K562 (cell line): ENCODE measurements around the gene COL9A3. TPM values are rescaled to one million over a fixed set of nuclear protein-coding genes. Genes with fewer than 3 reads are reported as not detected.

Experiments used
- DNMT1 ChIP-seq: fragments of 450-650 bp; IDR thresholded peaks from 2 replicates; pipeline ENCODE4 v1.6.1; 2016; ENCODE audit warnings: antibody characterized with exemption, mild to moderate bottlenecking
- FOXA3 ChIP-seq, 2 experiments: fragments of 450-650 bp in 1 of 2; sonication (generic) in 1 of 2; formaldehyde crosslinking; IDR thresholded peaks in 1 of 2; conservative IDR thresholded peaks in 1 of 2; 2 replicates each; pipeline versions ENCODE4 v1.4.0 to v1.8.0; 2020 to 2022; ENCODE audit warnings: mild to moderate bottlenecking in 2 of 2, missing genetic modification reagents in 1 of 2
- HSF4 ChIP-seq: fragments of 250-450 bp; sonication (Bioruptor Pico); IDR thresholded peaks from 2 replicates; pipeline ENCODE4 v2.1.2; 2022; ENCODE audit warnings: mild to moderate bottlenecking, moderate library complexity, borderline replicate concordance
- JUNB ChIP-seq: fragments of 450-650 bp; formaldehyde crosslinking; conservative IDR thresholded peaks from 2 replicates; pipeline ENCODE4 v1.4.0; 2020; ENCODE audit warnings: mild to moderate bottlenecking
- MTA3 ChIP-seq: fragments of 450-650 bp; formaldehyde crosslinking; IDR thresholded peaks from 2 replicates; pipeline ENCODE4 v1.6.1; 2017; ENCODE audit warnings: mild to moderate bottlenecking, borderline replicate concordance
- NFATC3 ChIP-seq: fragments of 450-650 bp; IDR thresholded peaks from 2 replicates; pipeline ENCODE4 v1.6.1; 2017; ENCODE audit warnings: mild to moderate bottlenecking
- NR3C1 ChIP-seq: sonication (generic); formaldehyde crosslinking; IDR thresholded peaks from 2 replicates; pipeline ENCODE4 v1.8.1; 2022; ENCODE audit warnings: missing genetic modification reagents
- OTX1 ChIP-seq: fragments of 450-650 bp; formaldehyde crosslinking; IDR thresholded peaks from 2 replicates; pipeline ENCODE4 v1.4.0; 2022; ENCODE audit warnings: mild to moderate bottlenecking
- POLR2A ChIP-seq: fragments of 450-650 bp; conservative IDR thresholded peaks from 2 replicates; pipeline ENCODE4 v1.6.1; 2016
- RFX1 ChIP-seq: fragments of 450-650 bp; IDR thresholded peaks from 2 replicates; pipeline ENCODE4 v1.6.1; 2016; ENCODE audit warnings: mild to moderate bottlenecking, moderate library complexity
- ZNF197 ChIP-seq: fragments of 200-800 bp; sonication (Bioruptor generic); IDR thresholded peaks from 2 replicates; pipeline ENCODE4 v1.6.1; 2016; ENCODE audit warnings: low read depth, missing genetic modification characterization, missing compliant biosample characterization
- ZNF699 ChIP-seq: fragments of 250-450 bp; sonication (Bioruptor Pico); IDR thresholded peaks from 2 replicates; pipeline ENCODE4 v1.8.0; 2021; ENCODE audit warnings: mild to moderate bottlenecking, moderate library complexity; ENCODE audit not compliant: insufficient replicate concordance
- ZNF780A ChIP-seq: fragments of 250-450 bp; sonication (Bioruptor Pico); IDR thresholded peaks from 2 replicates; pipeline ENCODE4 v1.5.0; 2021; ENCODE audit warnings: mild to moderate bottlenecking
- polyA plus RNA-seq, 8 experiments: library from polyadenylated mRNA; depleted of rRNA in 4 of 8; stranded (reverse) in 5 of 8; unstranded in 3 of 8; fragments of >200 nt; fragmentation: Nextera tagmentation in 2 of 8; fragmentation: Illumina TruSeq in 1 of 8; extraction: Ambion mirVana in 2 of 8; extraction: Trizol in 1 of 8; gene quantifications; 2 replicates each; pipeline versions ENCODE4 v1.2.1 to v1.2.3, GENCODE V29; 2011 to 2014; ENCODE audit warnings: inconsistent platforms in 1 of 8, missing spikeins in 1 of 8
- total RNA-seq, 7 experiments: library from RNA; depleted of rRNA in 6 of 7; stranded (reverse); fragments of >200 nt in 6 of 7; fragmentation: Illumina TruSeq in 2 of 7; extraction: Trizol in 2 of 7; gene quantifications; 2 replicates each; pipeline versions ENCODE4 v1.2.1 to v1.2.3, GENCODE V29; 2011 to 2021; ENCODE audit warnings: low replicate concordance in 1 of 7
- TF ChIP-seq, protein P1 (sequence below): fragments of 250-450 bp; sonication (Bioruptor Pico); IDR thresholded peaks from 2 replicates; pipeline ENCODE4 v1.5.0; 2021; ENCODE audit warnings: mild to moderate bottlenecking, moderate library complexity
- TF ChIP-seq, protein P2 (sequence below): fragments of 250-450 bp; sonication (Bioruptor Pico); IDR thresholded peaks from 2 replicates; pipeline ENCODE4 v1.4.0; 2020
- TF ChIP-seq, protein P3 (sequence below): fragments of 450-650 bp; IDR thresholded peaks from 2 replicates; pipeline ENCODE4 v1.6.1; 2018; ENCODE audit not compliant: partially characterized antibody
- TF ChIP-seq, protein P4 (sequence below): IDR thresholded peaks from 2 replicates; pipeline ENCODE4 v1.6.1; 2011; ENCODE audit not compliant: insufficient read length; ENCODE audit errors: extremely low read depth

The COL9A3 gene
- total and polyA plus RNA-seq, 9 of the 15 experiments (the other 6 are each of a cell fraction or from before 2014, with no cell fraction given): 0.14 to 3.6 (median 0.88) TPM; not detected in 1

DNA sequence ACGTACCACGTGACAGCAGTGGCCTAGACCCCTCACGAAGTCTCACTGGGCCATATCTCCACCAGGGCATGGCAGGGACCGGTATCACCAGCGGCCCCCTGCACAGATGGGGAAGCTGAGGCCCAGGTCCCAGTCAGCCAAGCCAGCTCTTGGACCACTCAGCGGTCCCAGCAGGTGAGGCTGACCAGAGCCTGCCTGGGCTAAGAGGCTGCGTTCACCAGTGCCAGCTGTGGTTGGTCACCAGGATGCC, 23.2 kb upstream of the COL9A3 start (continued):
- TF ChIP-seq, protein P1, sequence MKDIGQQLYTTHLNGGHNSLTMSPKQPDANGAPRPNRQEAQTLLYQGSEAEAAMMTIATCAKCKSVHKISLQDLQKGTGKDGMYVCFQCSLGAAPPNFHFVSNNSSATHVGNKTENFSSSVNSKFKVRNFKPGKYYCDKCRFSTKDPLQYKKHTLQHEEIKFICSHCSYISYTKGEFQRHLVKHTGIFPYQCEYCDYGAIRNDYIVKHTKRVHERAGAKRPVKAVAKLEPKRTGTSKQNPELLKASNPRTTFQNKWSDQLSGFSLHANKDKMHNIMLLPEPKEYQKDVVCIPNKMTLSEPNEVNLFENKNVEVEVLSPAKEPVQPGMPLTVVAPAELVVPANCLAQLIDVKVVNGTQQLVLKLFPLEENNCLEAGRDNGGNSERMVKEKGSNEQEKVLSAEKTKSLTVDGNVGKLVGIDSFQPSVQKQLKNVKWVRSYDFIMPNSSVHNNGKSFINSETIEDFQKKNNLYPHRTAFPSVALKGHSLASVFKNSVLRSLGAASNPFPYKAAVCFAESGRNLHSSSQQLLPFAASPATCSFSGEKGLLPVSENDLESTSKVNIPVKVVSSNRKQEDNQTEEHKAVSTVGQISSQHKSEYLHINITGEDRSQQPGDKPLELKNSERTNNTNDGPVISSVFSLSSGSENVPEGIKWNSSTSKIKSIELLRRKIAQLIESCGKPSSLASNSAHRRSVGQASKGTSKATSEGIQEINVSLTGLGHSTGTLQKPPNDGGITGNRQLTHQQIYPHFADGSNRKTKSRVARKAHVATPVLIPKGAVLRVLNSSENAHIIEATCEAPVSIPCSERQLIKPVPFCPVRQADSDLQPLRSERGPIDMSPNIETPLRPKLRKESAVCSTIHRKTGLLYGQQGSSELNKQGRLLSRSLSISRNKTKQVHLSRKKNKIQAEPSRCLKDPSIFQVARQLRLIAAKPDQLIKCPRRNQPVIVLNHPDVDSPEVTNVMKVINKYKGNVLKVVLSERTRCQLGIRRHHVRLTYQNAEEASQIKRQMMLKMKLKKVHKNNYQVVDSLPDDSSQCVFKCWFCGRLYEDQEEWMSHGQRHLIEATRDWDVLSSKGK (CRISPR knock-in tag): no peak
- TF ChIP-seq MTA3 (no peak), NR3C1 (CRISPR knock-in tag) (no peak), ZNF780A (CRISPR knock-in tag) (no peak), JUNB (CRISPR knock-in tag) (no peak), OTX1 (CRISPR knock-in tag) (no peak), NFATC3 (no peak), POLR2A (no peak), HSF4 (CRISPR knock-in tag) (no peak), FOXA3 (CRISPR knock-in tag; conservative IDR thresholded peaks at IDR 0.05 in 1 of 2, IDR thresholded peaks at IDR 0.05 in 1 of 2) (no peak), DNMT1 (no peak), ZNF197 (CRISPR knock-in tag) (no peak), RFX1 (no peak), ZNF699 (CRISPR knock-in tag) (no peak)
- TF ChIP-seq, protein P2, sequence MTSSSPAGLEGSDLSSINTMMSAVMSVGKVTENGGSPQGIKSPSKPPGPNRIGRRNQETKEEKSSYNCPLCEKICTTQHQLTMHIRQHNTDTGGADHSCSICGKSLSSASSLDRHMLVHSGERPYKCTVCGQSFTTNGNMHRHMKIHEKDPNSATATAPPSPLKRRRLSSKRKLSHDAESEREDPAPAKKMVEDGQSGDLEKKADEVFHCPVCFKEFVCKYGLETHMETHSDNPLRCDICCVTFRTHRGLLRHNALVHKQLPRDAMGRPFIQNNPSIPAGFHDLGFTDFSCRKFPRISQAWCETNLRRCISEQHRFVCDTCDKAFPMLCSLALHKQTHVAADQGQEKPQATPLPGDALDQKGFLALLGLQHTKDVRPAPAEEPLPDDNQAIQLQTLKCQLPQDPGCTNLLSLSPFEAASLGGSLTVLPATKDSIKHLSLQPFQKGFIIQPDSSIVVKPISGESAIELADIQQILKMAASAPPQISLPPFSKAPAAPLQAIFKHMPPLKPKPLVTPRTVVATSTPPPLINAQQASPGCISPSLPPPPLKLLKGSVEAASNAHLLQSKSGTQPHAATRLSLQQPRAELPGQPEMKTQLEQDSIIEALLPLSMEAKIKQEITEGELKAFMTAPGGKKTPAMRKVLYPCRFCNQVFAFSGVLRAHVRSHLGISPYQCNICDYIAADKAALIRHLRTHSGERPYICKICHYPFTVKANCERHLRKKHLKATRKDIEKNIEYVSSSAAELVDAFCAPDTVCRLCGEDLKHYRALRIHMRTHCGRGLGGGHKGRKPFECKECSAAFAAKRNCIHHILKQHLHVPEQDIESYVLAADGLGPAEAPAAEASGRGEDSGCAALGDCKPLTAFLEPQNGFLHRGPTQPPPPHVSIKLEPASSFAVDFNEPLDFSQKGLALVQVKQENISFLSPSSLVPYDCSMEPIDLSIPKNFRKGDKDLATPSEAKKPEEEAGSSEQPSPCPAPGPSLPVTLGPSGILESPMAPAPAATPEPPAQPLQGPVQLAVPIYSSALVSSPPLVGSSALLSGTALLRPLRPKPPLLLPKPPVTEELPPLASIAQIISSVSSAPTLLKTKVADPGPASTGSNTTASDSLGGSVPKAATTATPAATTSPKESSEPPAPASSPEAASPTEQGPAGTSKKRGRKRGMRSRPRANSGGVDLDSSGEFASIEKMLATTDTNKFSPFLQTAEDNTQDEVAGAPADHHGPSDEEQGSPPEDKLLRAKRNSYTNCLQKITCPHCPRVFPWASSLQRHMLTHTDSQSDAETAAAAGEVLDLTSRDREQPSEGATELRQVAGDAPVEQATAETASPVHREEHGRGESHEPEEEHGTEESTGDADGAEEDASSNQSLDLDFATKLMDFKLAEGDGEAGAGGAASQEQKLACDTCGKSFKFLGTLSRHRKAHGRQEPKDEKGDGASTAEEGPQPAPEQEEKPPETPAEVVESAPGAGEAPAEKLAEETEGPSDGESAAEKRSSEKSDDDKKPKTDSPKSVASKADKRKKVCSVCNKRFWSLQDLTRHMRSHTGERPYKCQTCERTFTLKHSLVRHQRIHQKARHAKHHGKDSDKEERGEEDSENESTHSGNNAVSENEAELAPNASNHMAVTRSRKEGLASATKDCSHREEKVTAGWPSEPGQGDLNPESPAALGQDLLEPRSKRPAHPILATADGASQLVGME (CRISPR knock-in tag): peak; percentile 66; the same call in 1 of the 2 replicates
- TF ChIP-seq, protein P3, sequence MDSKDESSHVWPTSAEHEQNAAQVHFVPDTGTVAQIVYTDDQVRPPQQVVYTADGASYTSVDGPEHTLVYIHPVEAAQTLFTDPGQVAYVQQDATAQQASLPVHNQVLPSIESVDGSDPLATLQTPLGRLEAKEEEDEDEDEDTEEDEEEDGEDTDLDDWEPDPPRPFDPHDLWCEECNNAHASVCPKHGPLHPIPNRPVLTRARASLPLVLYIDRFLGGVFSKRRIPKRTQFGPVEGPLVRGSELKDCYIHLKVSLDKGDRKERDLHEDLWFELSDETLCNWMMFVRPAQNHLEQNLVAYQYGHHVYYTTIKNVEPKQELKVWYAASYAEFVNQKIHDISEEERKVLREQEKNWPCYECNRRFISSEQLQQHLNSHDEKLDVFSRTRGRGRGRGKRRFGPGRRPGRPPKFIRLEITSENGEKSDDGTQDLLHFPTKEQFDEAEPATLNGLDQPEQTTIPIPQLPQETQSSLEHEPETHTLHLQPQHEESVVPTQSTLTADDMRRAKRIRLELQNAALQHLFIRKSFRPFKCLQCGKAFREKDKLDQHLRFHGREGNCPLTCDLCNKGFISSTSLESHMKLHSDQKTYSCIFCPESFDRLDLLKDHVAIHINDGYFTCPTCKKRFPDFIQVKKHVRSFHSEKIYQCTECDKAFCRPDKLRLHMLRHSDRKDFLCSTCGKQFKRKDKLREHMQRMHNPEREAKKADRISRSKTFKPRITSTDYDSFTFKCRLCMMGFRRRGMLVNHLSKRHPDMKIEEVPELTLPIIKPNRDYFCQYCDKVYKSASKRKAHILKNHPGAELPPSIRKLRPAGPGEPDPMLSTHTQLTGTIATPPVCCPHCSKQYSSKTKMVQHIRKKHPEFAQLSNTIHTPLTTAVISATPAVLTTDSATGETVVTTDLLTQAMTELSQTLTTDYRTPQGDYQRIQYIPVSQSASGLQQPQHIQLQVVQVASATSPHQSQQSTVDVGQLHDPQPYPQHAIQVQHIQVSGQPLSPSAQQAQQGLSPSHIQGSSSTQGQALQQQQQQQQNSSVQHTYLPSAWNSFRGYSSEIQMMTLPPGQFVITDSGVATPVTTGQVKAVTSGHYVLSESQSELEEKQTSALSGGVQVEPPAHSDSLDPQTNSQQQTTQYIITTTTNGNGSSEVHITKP: no peak
- TF ChIP-seq, protein P4, sequence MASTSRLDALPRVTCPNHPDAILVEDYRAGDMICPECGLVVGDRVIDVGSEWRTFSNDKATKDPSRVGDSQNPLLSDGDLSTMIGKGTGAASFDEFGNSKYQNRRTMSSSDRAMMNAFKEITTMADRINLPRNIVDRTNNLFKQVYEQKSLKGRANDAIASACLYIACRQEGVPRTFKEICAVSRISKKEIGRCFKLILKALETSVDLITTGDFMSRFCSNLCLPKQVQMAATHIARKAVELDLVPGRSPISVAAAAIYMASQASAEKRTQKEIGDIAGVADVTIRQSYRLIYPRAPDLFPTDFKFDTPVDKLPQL: no peak
